CD14-positive monocyte (primary cell): Measurements from ENCODE around the gene DNAH7. TPM values are rescaled to one million over a fixed set of nuclear protein-coding genes. Genes with fewer than 3 reads are reported as not detected.

ENCODE experiments used
- DNase-seq, 3 donors: peaks; one replicate each; pipeline ENCODE4 v3.0.0-alpha.2; 2011 to 2022
- H2AFZ ChIP-seq: 2 replicates; pipeline ENCODE4 v1.6.0; 2012; ENCODE audit warnings: mild to moderate bottlenecking, low read depth, low read length, inconsistent platforms; ENCODE audit not compliant: insufficient read depth, poor library complexity, severe bottlenecking
- H3K27ac ChIP-seq, 2 donors: 1 replicate in 1 of 2; 2 replicates in 1 of 2; pipeline ENCODE4 v1.5.1; 2012 to 2013; ENCODE audit warnings: low read length in 2 of 2, control low read depth in 1 of 2, inconsistent platforms in 1 of 2, low read depth in 1 of 2, mild to moderate bottlenecking in 1 of 2
- H3K27me3 ChIP-seq, 2 donors: one replicate each; pipeline versions ENCODE4 v1.6.0 to v1.6.1; 2011 to 2013; ENCODE audit warnings: low read length in 2 of 2; ENCODE audit not compliant: control insufficient read depth in 2 of 2, insufficient read depth in 2 of 2
- H3K36me3 ChIP-seq, 2 donors: replicated peaks in 1 of 2; 1 replicate in 1 of 2; 2 replicates in 1 of 2; pipeline versions ENCODE4 v1.5.1 to v1.6.1; 2012 to 2013; ENCODE audit warnings: low read length in 2 of 2, control low read depth in 1 of 2, inconsistent platforms in 1 of 2, mild to moderate bottlenecking in 1 of 2; ENCODE audit not compliant: insufficient read depth in 2 of 2, control insufficient read depth in 1 of 2
- H3K4me1 ChIP-seq, 2 donors: 1 replicate in 1 of 2; 2 replicates in 1 of 2; pipeline versions ENCODE4 v1.5.1 to v1.6.1; 2012 to 2013; ENCODE audit warnings: low read length in 2 of 2, control low read depth in 1 of 2, inconsistent platforms in 1 of 2, mild to moderate bottlenecking in 1 of 2, moderate library complexity in 1 of 2; ENCODE audit not compliant: insufficient read depth in 2 of 2, control insufficient read depth in 1 of 2
- H3K4me2 ChIP-seq: replicated peaks from 2 replicates; pipeline ENCODE3; 2012; ENCODE audit warnings: low read length, moderate library complexity, mild to moderate bottlenecking; ENCODE audit not compliant: poor library complexity, severe bottlenecking; ENCODE audit errors: extremely low read depth
- H3K4me3 ChIP-seq, 3 experiments: fragments of 200-600 bp in 1 of 3; sonication (generic) in 1 of 3; replicated peaks in 1 of 3; 1 replicate in 2 of 3; 2 replicates in 1 of 3; pipeline ENCODE4 v1.5.1; 2011 to 2013; ENCODE audit warnings: low read length in 3 of 3, mild to moderate bottlenecking in 3 of 3, control low read depth in 2 of 3, low read depth in 2 of 3, inconsistent platforms in 1 of 3, moderate library complexity in 1 of 3
- H3K79me2 ChIP-seq: 2 replicates; pipeline ENCODE4 v1.6.0; 2012; ENCODE audit warnings: mild to moderate bottlenecking, control low read depth, inconsistent platforms, low read length, moderate library complexity; ENCODE audit not compliant: insufficient read depth
- H3K9ac ChIP-seq: 2 replicates; pipeline ENCODE4 v1.6.0; 2017; ENCODE audit warnings: low read length, mild to moderate bottlenecking; ENCODE audit not compliant: insufficient read depth, poor library complexity, severe bottlenecking
- H3K9me3 ChIP-seq, 2 donors: replicated peaks in 1 of 2; 1 replicate in 1 of 2; 2 replicates in 1 of 2; pipeline versions ENCODE4 v1.5.1 to v1.6.1; 2012 to 2013; ENCODE audit warnings: low read length in 2 of 2, control low read depth in 1 of 2; ENCODE audit not compliant: control insufficient read depth in 1 of 2, insufficient read depth in 1 of 2
- H4K20me1 ChIP-seq: 2 replicates; pipeline ENCODE4 v1.6.0; 2012; ENCODE audit warnings: mild to moderate bottlenecking, low read length, control low read depth, moderate library complexity; ENCODE audit not compliant: insufficient read depth
- H3K27ac Mint-ChIP-seq, 7 donors: one replicate each; pipeline ENCODE4 v1.8.0; 2020; ENCODE audit warnings: mild to moderate bottlenecking in 7 of 7, mixed read lengths in 7 of 7, moderate library complexity in 6 of 7, inconsistent platforms in 2 of 7
- H3K27me3 Mint-ChIP-seq, 3 donors: one replicate each; pipeline ENCODE4 v1.8.0; 2021 to 2022; ENCODE audit warnings: low read depth in 3 of 3, mild to moderate bottlenecking in 3 of 3, mixed read lengths in 3 of 3, moderate library complexity in 3 of 3, inconsistent platforms in 1 of 3
- H3K36me3 Mint-ChIP-seq, 2 donors: one replicate each; pipeline ENCODE4 v1.8.0; 2020; ENCODE audit warnings: mixed read lengths in 2 of 2, inconsistent platforms in 1 of 2, mild to moderate bottlenecking in 1 of 2
- H3K4me1 Mint-ChIP-seq: one replicate; pipeline ENCODE4 v1.8.0; 2020; ENCODE audit warnings: mild to moderate bottlenecking, mixed read lengths
- H3K4me3 Mint-ChIP-seq, 2 donors: one replicate each; pipeline ENCODE4 v1.8.0; 2020; ENCODE audit warnings: mild to moderate bottlenecking in 2 of 2, mixed read lengths in 2 of 2, moderate library complexity in 1 of 2
- H3K9me3 Mint-ChIP-seq, 7 donors: one replicate each; pipeline ENCODE4 v1.8.0; 2020 to 2022; ENCODE audit warnings: mixed read lengths in 7 of 7, mild to moderate bottlenecking in 6 of 7, moderate library complexity in 6 of 7, inconsistent platforms in 2 of 7
- CTCF ChIP-seq: fragments of 200-600 bp; IDR thresholded peaks from one replicate; pipeline ENCODE4 v1.8.0; 2022; ENCODE audit warnings: antibody characterized with exemption, mild to moderate bottlenecking
- WGBS: methylation state at CpG from one replicate; pipeline ENCODE4 v1.1.5; 2013; ENCODE audit warnings: missing lambda C conversion rate; ENCODE audit not compliant: insufficient coverage; 5-methylcytosine and 5-hydroxymethylcytosine counted together
- intact Hi-C, 2 donors: fragments of 100-400 bp; cut with micrococcal nuclease; formaldehyde crosslinking; loops; one replicate each; pipeline versions ENCODE4 v1.15.0 to v1.15.1; 2023
- polyA plus RNA-seq, 3 donors: library from polyadenylated mRNA; depleted of rRNA in 1 of 3; unstranded in 2 of 3; stranded (reverse) in 1 of 3; fragments of 300-500 nt in 2 of 3; fragments of >200 nt in 1 of 3; fragmentation: Illumina TruSeq in 2 of 3; gene quantifications; 1 replicate in 2 of 3; 2 replicates in 1 of 3; pipeline ENCODE4 v1.2.3, GENCODE V29; 2012 to 2021

The DNAH7 gene
- polyA plus RNA-seq, 3 donors, result 0.07 TPM; not detected in 2

- Mint-ChIP-seq H3K27me3 (peaks cover 0 to 2% (median 0%) of the 10 kb centered on the region in 3 donors), H3K4me1 (no peaks in the 10 kb centered on the region), H3K27ac (no peak overlapping the region), H3K36me3 (no peaks in the 10 kb centered on the region), H3K4me3 (no peak overlapping the region), H3K9me3 (peaks cover 0 to 6% (median 2%) of the 10 kb centered on the region in 7 donors)
- Histone ChIP-seq H3K27ac (no peak overlapping the region), H3K4me2 (no peak overlapping the region), H3K9me3 (no peaks in the 10 kb centered on the region), H2AFZ (no peak overlapping the region), H3K36me3 (no peaks in the 10 kb centered on the region), H3K27me3 (no peaks in the 10 kb centered on the region), H4K20me1 (no peaks in the 10 kb centered on the region), H3K79me2 (no peaks in the 10 kb centered on the region), H3K4me1 (no peaks in the 10 kb centered on the region), H3K9ac (no peak overlapping the region), H3K4me3 (no peak overlapping the region)
- no peak for TF ChIP-seq CTCF
- intact Hi-C loops, result no loop called here
- DNase-seq, result no peak
These were observed 158.7 kb downstream of the DNAH7 start for GRCh38 chr2:195909926-195910325.

- Histone ChIP-seq H4K20me1 (no peaks in the 10 kb centered on the region), H3K4me3 (no peak overlapping the region), H3K36me3 (no peaks in the 10 kb centered on the region), H3K4me2 (no peak overlapping the region), H2AFZ (no peak overlapping the region), H3K9me3 (no peaks in the 10 kb centered on the region), H3K27ac (no peak overlapping the region), H3K27me3 (no peaks in the 10 kb centered on the region), H3K4me1 (no peaks in the 10 kb centered on the region), H3K79me2 (no peaks in the 10 kb centered on the region), H3K9ac (no peak overlapping the region)
- intact Hi-C loops, result no loop called here
- H3K27ac Mint-ChIP-seq, result no peak overlapping the region
- peaks cover 0 to 2% (median 0%) of the 10 kb centered on the region in 3 donors for H3K27me3 Mint-ChIP-seq
- H3K4me3 Mint-ChIP-seq, result no peak overlapping the region
- no peak for DNase-seq
- H3K9me3 Mint-ChIP-seq, result peaks cover 0 to 1% (median 0%) of the 10 kb centered on the region in 7 donors
- no peaks in the 10 kb centered on the region for H3K4me1 Mint-ChIP-seq
- no CpG with 5 or more reads among the region's 5 CpGs for WGBS
- H3K36me3 Mint-ChIP-seq, result no peaks in the 10 kb centered on the region
- TF ChIP-seq CTCF, result no peak
These were observed 161.2 kb downstream of the DNAH7 start for GRCh38 chr2:195907474-195907873.
